Caco-2 (cell line): ENCODE data around the gene ZNHIT1. TPM values are rescaled to one million over a fixed set of nuclear protein-coding genes. Genes with fewer than 3 reads are reported as not detected.
"Not testable (repeated sequence)": the region's sequence is repeated elsewhere in the genome, so short reads cannot be mapped to it uniquely, and the experiment has no call there.

Experiments
- BruUV-seq: library from RNA; stranded (reverse); fragments of 400-500 nt; replicated peaks from 2 replicates; lab custom pipeline; 2021; lab: Mats Ljungman, UMichigan
- CTCF ChIA-PET: fragments of 300-600 bp; sonication (Branson Sonifier 250); formaldehyde crosslinking; loops from one replicate; lab custom pipeline; 2022; ENCODE audit warnings: antibody characterized with exemption; lab: Charles Lee
- POLR2A ChIA-PET: fragments of 300-600 bp; sonication (Branson Sonifier 250); formaldehyde crosslinking; loops from one replicate; lab custom pipeline; 2022; ENCODE audit warnings: antibody characterized with exemption; lab: Charles Lee
- DNase-seq, 2 experiments: peaks; one replicate each; pipeline versions ENCODE4 v3.0.0 to v3.0.0-alpha.2; 2020 to 2022
- H3K27me3 ChIP-seq: replicated peaks from 2 replicates; pipeline ENCODE4 v1.6.0; 2011; ENCODE audit warnings: low read length; ENCODE audit not compliant: control insufficient read depth, insufficient read depth
- H3K36me3 ChIP-seq: 2 replicates; pipeline ENCODE4 v1.5.1; 2011; ENCODE audit warnings: low read length; ENCODE audit not compliant: control insufficient read depth, insufficient read depth
- H3K4me1 ChIP-seq: fragments of 250-450 bp; sonication (Bioruptor Pico); 2 replicates; pipeline ENCODE4 v1.5.1; 2020; ENCODE audit warnings: mild to moderate bottlenecking
- H3K4me3 ChIP-seq: 2 replicates; pipeline ENCODE4 v1.5.1; 2011; ENCODE audit warnings: low read depth, mild to moderate bottlenecking, control low read depth, low read length
- H3K9me3 ChIP-seq: fragments of 250-450 bp; sonication (Bioruptor Pico); 2 replicates; pipeline ENCODE4 v1.5.1; 2020; ENCODE audit warnings: mild to moderate bottlenecking, moderate library complexity
- H3K27ac Mint-ChIP-seq: one replicate; pipeline ENCODE4 v1.8.0; 2022; ENCODE audit warnings: mixed read lengths; ENCODE audit not compliant: unreplicated experiment
- H3K27me3 Mint-ChIP-seq: one replicate; pipeline ENCODE4 v1.8.0; 2022; ENCODE audit warnings: mixed read lengths; ENCODE audit not compliant: insufficient read depth, unreplicated experiment
- H3K36me3 Mint-ChIP-seq: one replicate; pipeline ENCODE4 v1.8.0; 2022; ENCODE audit warnings: mild to moderate bottlenecking, mixed read lengths; ENCODE audit not compliant: insufficient read depth, unreplicated experiment
- H3K4me1 Mint-ChIP-seq: one replicate; pipeline ENCODE4 v1.8.0; 2022; ENCODE audit warnings: low read depth, mixed read lengths; ENCODE audit not compliant: unreplicated experiment
- H3K4me3 Mint-ChIP-seq: one replicate; pipeline ENCODE4 v1.8.0; 2022; ENCODE audit warnings: mild to moderate bottlenecking, moderate library complexity, mixed read lengths; ENCODE audit not compliant: unreplicated experiment
- H3K9me3 Mint-ChIP-seq: one replicate; pipeline ENCODE4 v1.8.0; 2022; ENCODE audit warnings: mixed read lengths; ENCODE audit not compliant: unreplicated experiment
- intact Hi-C: fragments of 100-400 bp; cut with micrococcal nuclease; formaldehyde crosslinking; loops from one replicate; pipeline ENCODE4 v1.10.0; 2022; ENCODE audit not compliant: unreplicated experiment
- total RNA-seq: library from RNA; stranded (reverse); gene quantifications from 2 replicates; pipeline ENCODE4 v1.2.3, GENCODE V29; 2022
- TF ChIP-seq, protein P1 (sequence below), 2 experiments: fragments of 200-600 bp in 1 of 2; IDR thresholded peaks; 1 replicate in 1 of 2; 2 replicates in 1 of 2; pipeline versions ENCODE4 v1.5.1 to v1.8.0; 2011 to 2022; ENCODE audit warnings: antibody characterized with exemption in 1 of 2, control low read depth in 1 of 2, inconsistent platforms in 1 of 2, low read depth in 1 of 2, low read length in 1 of 2, mild to moderate bottlenecking in 1 of 2, moderate library complexity in 1 of 2; ENCODE audit not compliant: insufficient read depth in 1 of 2, severe bottlenecking in 1 of 2, unreplicated experiment in 1 of 2

ZNHIT1 gene
- total RNA-seq, 1 experiment from 2014 or later = 64.0 TPM

GRCh38 chr7:101198476-101198875 lies 19.5 kb upstream of the ZNHIT1 start:
- BruUV-seq = TSS peak; percentile 23
- H3K4me3 ChIP-seq = no peak overlapping the region

GRCh38 chr7:101199522-101199921 lies 18.4 kb upstream of the ZNHIT1 start:
- H3K4me1 ChIP-seq = peaks cover 20% of the 10 kb centered on the region
- H3K27ac Mint-ChIP-seq, H3K27me3 Mint-ChIP-seq, H3K36me3 Mint-ChIP-seq, H3K4me3 Mint-ChIP-seq, H3K36me3 ChIP-seq, DNase-seq, H3K4me3 ChIP-seq, H3K27me3 ChIP-seq, intact Hi-C loops, H3K9me3 Mint-ChIP-seq, BruUV-seq, H3K9me3 ChIP-seq: not testable (repeated sequence)
- ChIA-PET CTCF (interaction anchor here (0.7 to 1.5 kb wide), 5 partner anchors 17 to 92 kb away, joined by 3 to 8 read pairs (median 5); no protein-coding TSS in a partner anchor), POLR2A (interaction anchor here (1.1 kb wide), 1 partner anchor 34 kb away, joined by 3 read pairs; the partner anchor contains the start of gene VGF)
- peaks cover 14% of the 10 kb centered on the region for H3K4me1 Mint-ChIP-seq

More at GRCh38 chr7:101198476-101198875, 19.5 kb upstream of the ZNHIT1 start:
- Mint-ChIP-seq H3K36me3 (no peaks in the 10 kb centered on the region), H3K4me1 (peaks cover 14% of the 10 kb centered on the region), H3K27ac (no peak overlapping the region), H3K27me3 (no peaks in the 10 kb centered on the region), H3K9me3 (no peaks in the 10 kb centered on the region), H3K4me3 (no peak overlapping the region)
- Histone ChIP-seq H3K9me3 (no peaks in the 10 kb centered on the region), H3K27me3 (no peaks in the 10 kb centered on the region), H3K36me3 (no peaks in the 10 kb centered on the region; the same call in 1 of the 2 replicates), H3K4me1 (peaks cover 20% of the 10 kb centered on the region)
- TF ChIP-seq, protein P1, sequence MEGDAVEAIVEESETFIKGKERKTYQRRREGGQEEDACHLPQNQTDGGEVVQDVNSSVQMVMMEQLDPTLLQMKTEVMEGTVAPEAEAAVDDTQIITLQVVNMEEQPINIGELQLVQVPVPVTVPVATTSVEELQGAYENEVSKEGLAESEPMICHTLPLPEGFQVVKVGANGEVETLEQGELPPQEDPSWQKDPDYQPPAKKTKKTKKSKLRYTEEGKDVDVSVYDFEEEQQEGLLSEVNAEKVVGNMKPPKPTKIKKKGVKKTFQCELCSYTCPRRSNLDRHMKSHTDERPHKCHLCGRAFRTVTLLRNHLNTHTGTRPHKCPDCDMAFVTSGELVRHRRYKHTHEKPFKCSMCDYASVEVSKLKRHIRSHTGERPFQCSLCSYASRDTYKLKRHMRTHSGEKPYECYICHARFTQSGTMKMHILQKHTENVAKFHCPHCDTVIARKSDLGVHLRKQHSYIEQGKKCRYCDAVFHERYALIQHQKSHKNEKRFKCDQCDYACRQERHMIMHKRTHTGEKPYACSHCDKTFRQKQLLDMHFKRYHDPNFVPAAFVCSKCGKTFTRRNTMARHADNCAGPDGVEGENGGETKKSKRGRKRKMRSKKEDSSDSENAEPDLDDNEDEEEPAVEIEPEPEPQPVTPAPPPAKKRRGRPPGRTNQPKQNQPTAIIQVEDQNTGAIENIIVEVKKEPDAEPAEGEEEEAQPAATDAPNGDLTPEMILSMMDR (IDR thresholded peaks at IDR 0.05; ENCODE audit: insufficient read depth in 1 of 2, low read depth in 1 of 2, low read length in 1 of 2, severe bottlenecking in 1 of 2, unreplicated experiment in 1 of 2) = no peak
- intact Hi-C loops = no loop called here
- POLR2A ChIA-PET = no interaction called here
- no peak for DNase-seq
- CTCF ChIA-PET = no interaction called here

DNA sequence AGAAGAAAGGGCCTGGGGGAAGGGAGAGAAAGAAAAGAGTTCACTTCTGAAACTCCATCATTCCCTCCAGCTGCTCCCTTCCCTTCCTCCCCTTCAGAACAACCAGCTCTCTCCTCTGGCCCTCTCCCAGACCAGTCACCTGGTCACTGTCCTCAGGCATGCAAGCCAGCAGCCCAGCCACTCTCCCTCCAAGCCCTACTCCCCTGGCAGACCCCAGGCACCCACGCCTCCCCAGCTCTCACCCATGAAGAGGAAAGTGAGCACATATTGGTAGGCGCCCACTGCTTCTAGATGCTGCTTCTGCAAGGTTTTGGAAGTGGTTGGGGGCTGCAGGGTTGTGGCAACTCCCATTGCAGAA lies 17.5 kb upstream of the ZNHIT1 start:
- no peak for DNase-seq
- TF ChIP-seq, protein P1 (IDR thresholded peaks at IDR 0.05; ENCODE audit: insufficient read depth in 1 of 2, low read depth in 1 of 2, low read length in 1 of 2, severe bottlenecking in 1 of 2, unreplicated experiment in 1 of 2) = no peak
- Histone ChIP-seq H3K9me3 (no peaks in the 10 kb centered on the region), H3K4me1 (peaks cover 20% of the 10 kb centered on the region), H3K27me3 (no peaks in the 10 kb centered on the region), H3K36me3 (no peaks in the 10 kb centered on the region; the same call in 1 of the 2 replicates), H3K4me3 (peak overlapping the region; percentile 45)
- Mint-ChIP-seq H3K9me3 (no peaks in the 10 kb centered on the region), H3K4me3 (peak overlapping the region; percentile 70), H3K27ac (peak overlapping the region; percentile 70), H3K4me1 (peaks cover 14% of the 10 kb centered on the region), H3K27me3 (no peaks in the 10 kb centered on the region), H3K36me3 (no peaks in the 10 kb centered on the region)
- ChIA-PET POLR2A (interaction anchor here (0.5 to 1.3 kb wide), 4 partner anchors 17 to 798 kb away, joined by 3 to 7 read pairs (median 4); partner anchors contain the start of genes PLOD3, VGF and ZNHIT1), CTCF (interaction anchor here (0.6 to 2.5 kb wide), 10 partner anchors 8 to 91 kb away, joined by 3 to 12 read pairs (median 4); partner anchors contain the start of genes PLOD3 and ZNHIT1)
- intact Hi-C loops = loop anchor here (2.0 kb wide), 2 partner anchors 18 to 52 kb away; partner anchors contain the start of gene ZNHIT1
- TSS peak; percentile 78 for BruUV-seq
